Smooth muscle cell (in vitro differentiated cells): ENCODE results near the gene PYGB. TPM values are rescaled to one million over a fixed set of nuclear protein-coding genes. Genes with fewer than 3 reads are reported as not detected.
A peak's percentile ranks its signal among the peaks of the same experiment; 100 is the strongest.
"Not testable (repeated sequence)": the region's sequence is repeated elsewhere in the genome, so short reads cannot be mapped to it uniquely, and the experiment has no call there.

ENCODE experiments used
- DNase-seq: peaks from one replicate; lab custom pipeline; 2025; ENCODE audit not compliant: unreplicated experiment; lab: John Stamatoyannopoulos, UW
- H2AFZ ChIP-seq: fragments of 200-600 bp; sonication (generic); 2 replicates; pipeline ENCODE4 v1.6.0; 2016; ENCODE audit warnings: antibody characterized with exemption, low read depth, mild to moderate bottlenecking
- H3F3A ChIP-seq: fragments of 200-600 bp; sonication (generic); 2 replicates; pipeline ENCODE4 v1.6.0; 2017; ENCODE audit warnings: antibody characterized with exemption, low read depth
- H3K27ac ChIP-seq: fragments of 200-600 bp; sonication (generic); 2 replicates; pipeline ENCODE4 v1.5.1; 2016; ENCODE audit warnings: low read depth, mild to moderate bottlenecking
- H3K27me3 ChIP-seq: fragments of 200-600 bp; sonication (generic); 2 replicates; pipeline ENCODE4 v1.6.1; 2016; ENCODE audit warnings: low read depth, mild to moderate bottlenecking
- H3K36me3 ChIP-seq: fragments of 200-600 bp; sonication (generic); 2 replicates; pipeline ENCODE4 v1.5.1; 2016; ENCODE audit warnings: low read depth
- H3K4me1 ChIP-seq: fragments of 200-600 bp; sonication (generic); 2 replicates; pipeline ENCODE4 v1.5.1; 2016; ENCODE audit warnings: low read depth
- H3K4me2 ChIP-seq: fragments of 200-600 bp; sonication (generic); 2 replicates; pipeline ENCODE4 v1.6.0; 2016; ENCODE audit warnings: mild to moderate bottlenecking
- H3K4me3 ChIP-seq: fragments of 200-600 bp; sonication (generic); 2 replicates; pipeline ENCODE4 v1.5.1; 2016; ENCODE audit warnings: mild to moderate bottlenecking
- H3K79me2 ChIP-seq: fragments of 200-600 bp; sonication (generic); 2 replicates; pipeline ENCODE4 v1.6.0; 2016; ENCODE audit warnings: low read depth, mild to moderate bottlenecking
- H3K9ac ChIP-seq: fragments of 200-600 bp; sonication (generic); 2 replicates; pipeline ENCODE4 v1.6.0; 2016; ENCODE audit warnings: low read depth
- H3K9me3 ChIP-seq: fragments of 200-600 bp; sonication (generic); replicated peaks from 2 replicates; pipeline ENCODE4 v1.5.1; 2016; ENCODE audit warnings: low read depth
- H4K20me1 ChIP-seq: fragments of 200-600 bp; sonication (generic); 2 replicates; pipeline ENCODE4 v1.6.0; 2016; ENCODE audit warnings: low read depth
- WGBS: methylation state at CpG from one replicate; pipeline ENCODE4 v1.1.7; 2016; ENCODE audit warnings: low lambda C conversion rate; 5-methylcytosine and 5-hydroxymethylcytosine counted together
- polyA plus RNA-seq: library from polyadenylated mRNA; unstranded; fragments of >200 nt; fragmentation: Nextera tagmentation; extraction: Ambion mirVana; gene quantifications from 2 replicates; pipeline ENCODE4 v1.2.1, GENCODE V29; 2016
- total RNA-seq: library from RNA; depleted of rRNA; stranded (reverse); fragments of >200 nt; gene quantifications from 2 replicates; pipeline ENCODE4 v1.2.3, GENCODE V29; 2014
- TF ChIP-seq, protein P1 (sequence below): fragments of 200-600 bp; sonication (generic); IDR thresholded peaks from 2 replicates; pipeline ENCODE4 v1.5.1; 2017; ENCODE audit warnings: borderline replicate concordance, mild to moderate bottlenecking, antibody characterized with exemption; ENCODE audit not compliant: insufficient read depth, poor library complexity, severe bottlenecking

PYGB gene
- total and polyA plus RNA-seq, 2 experiments from 2014 or later: 31.8 to 39.4 TPM

GRCh38 chr20:25310268-25310920, 62.5 kb downstream of the PYGB start:
- WGBS: 63% methylated on average over 6 of the region's 6 CpGs
- no peak overlapping the region for H2AFZ ChIP-seq
- H3K27me3 ChIP-seq: no peaks in the 10 kb centered on the region
- H3K27ac ChIP-seq: peak overlapping the region; percentile 89
- no peaks in the 10 kb centered on the region for H3K36me3 ChIP-seq
- H3K9me3 ChIP-seq: no peaks in the 10 kb centered on the region
- TF ChIP-seq, protein P1, sequence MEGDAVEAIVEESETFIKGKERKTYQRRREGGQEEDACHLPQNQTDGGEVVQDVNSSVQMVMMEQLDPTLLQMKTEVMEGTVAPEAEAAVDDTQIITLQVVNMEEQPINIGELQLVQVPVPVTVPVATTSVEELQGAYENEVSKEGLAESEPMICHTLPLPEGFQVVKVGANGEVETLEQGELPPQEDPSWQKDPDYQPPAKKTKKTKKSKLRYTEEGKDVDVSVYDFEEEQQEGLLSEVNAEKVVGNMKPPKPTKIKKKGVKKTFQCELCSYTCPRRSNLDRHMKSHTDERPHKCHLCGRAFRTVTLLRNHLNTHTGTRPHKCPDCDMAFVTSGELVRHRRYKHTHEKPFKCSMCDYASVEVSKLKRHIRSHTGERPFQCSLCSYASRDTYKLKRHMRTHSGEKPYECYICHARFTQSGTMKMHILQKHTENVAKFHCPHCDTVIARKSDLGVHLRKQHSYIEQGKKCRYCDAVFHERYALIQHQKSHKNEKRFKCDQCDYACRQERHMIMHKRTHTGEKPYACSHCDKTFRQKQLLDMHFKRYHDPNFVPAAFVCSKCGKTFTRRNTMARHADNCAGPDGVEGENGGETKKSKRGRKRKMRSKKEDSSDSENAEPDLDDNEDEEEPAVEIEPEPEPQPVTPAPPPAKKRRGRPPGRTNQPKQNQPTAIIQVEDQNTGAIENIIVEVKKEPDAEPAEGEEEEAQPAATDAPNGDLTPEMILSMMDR: peak; percentile 18
- H3K4me3 ChIP-seq: no peak overlapping the region
- peaks cover 3% of the 10 kb centered on the region for H3K4me1 ChIP-seq
- peak overlapping the region; percentile 69 for H3K9ac ChIP-seq
- H3K79me2 ChIP-seq: no peaks in the 10 kb centered on the region
- peak overlapping the region; percentile 66 for H3K4me2 ChIP-seq
- H4K20me1 ChIP-seq: no peaks in the 10 kb centered on the region
- H3F3A ChIP-seq: no peaks in the 10 kb centered on the region
- no peak for DNase-seq

- Histone ChIP-seq H3F3A (no peaks in the 10 kb centered on the region), H3K36me3 (no peaks in the 10 kb centered on the region), H4K20me1 (no peaks in the 10 kb centered on the region), H3K79me2 (no peaks in the 10 kb centered on the region), H3K9ac (peak overlapping the region; percentile 35), H3K27me3 (no peaks in the 10 kb centered on the region), H2AFZ (no peak overlapping the region), H3K27ac (peak overlapping the region; percentile 89), H3K4me1 (peaks cover 3% of the 10 kb centered on the region), H3K4me2 (peak overlapping the region; percentile 66), H3K4me3 (no peak overlapping the region), H3K9me3 (no peaks in the 10 kb centered on the region)
- TF ChIP-seq, protein P1: no peak
- no peak for DNase-seq
- 60% methylated on average over 6 of the region's 6 CpGs for WGBS
Observed at GRCh38 chr20:25310921-25311728, 63.2 kb downstream of the PYGB start.

DNA sequence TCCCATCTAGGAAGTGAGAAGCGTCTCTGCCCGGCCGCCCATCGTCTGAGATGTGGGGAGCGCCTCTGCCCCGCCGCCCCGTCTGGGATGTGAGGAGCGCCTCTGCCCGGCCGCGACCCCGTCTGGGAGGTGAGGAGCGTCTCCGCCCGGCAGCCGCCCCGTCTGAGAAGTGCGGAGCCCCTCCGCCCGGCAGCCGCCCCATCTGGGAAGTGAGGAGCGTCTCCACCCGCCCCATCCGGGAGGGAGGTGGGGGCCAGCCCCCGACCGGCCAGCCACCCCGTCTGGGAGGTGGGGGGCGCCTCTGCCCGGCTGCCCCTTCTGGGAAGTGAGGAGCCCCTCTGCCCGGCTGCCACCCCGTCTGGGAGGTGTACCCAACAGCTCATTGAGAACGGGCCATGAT, 64.8 kb downstream of the PYGB start:
- not testable (repeated sequence) for H3F3A ChIP-seq, H3K4me2 ChIP-seq, H3K4me3 ChIP-seq, H4K20me1 ChIP-seq, H3K9me3 ChIP-seq, H3K9ac ChIP-seq, H3K4me1 ChIP-seq, H3K27ac ChIP-seq, H2AFZ ChIP-seq, H3K79me2 ChIP-seq, H3K36me3 ChIP-seq, H3K27me3 ChIP-seq, DNase-seq
- no CpG with 5 or more reads among the region's 33 CpGs for WGBS

- Histone ChIP-seq H3K27me3 (no peaks in the 10 kb centered on the region), H3K79me2 (no peaks in the 10 kb centered on the region), H3K4me2 (no peak overlapping the region), H3K9ac (no peak overlapping the region), H3K4me1 (peaks cover 3% of the 10 kb centered on the region), H3K27ac (no peak overlapping the region), H4K20me1 (peaks cover under 1% of the 10 kb centered on the region), H3F3A (no peaks in the 10 kb centered on the region), H2AFZ (no peak overlapping the region), H3K4me3 (no peak overlapping the region), H3K9me3 (no peaks in the 10 kb centered on the region), H3K36me3 (no peaks in the 10 kb centered on the region)
- WGBS: 96% methylated on average over 2 of the region's 2 CpGs
- no peak for DNase-seq
- TF ChIP-seq, protein P1: no peak
Observed at GRCh38 chr20:25313593-25313992, 65.7 kb downstream of the PYGB start.
